Cerebellar cortex (tissue), 1 donor: ENCODE data around the gene CEP164.

Experiments used
- DNase-seq: peaks from one replicate; pipeline ENCODE4 v3.0.0-alpha.2; 2015; ENCODE audit warnings: low spot score

The CEP164 gene

GRCh38 chr11:117462864-117463247 lies 135.2 kb downstream of the CEP164 start:
- DNase-seq = no peak
